Neuron (in vitro differentiated cells): ENCODE data around the gene NQO2.
"Not testable (repeated sequence)": the region's sequence is repeated elsewhere in the genome, so short reads cannot be mapped to it uniquely, and the experiment has no call there.

Experiments used
- H2AFZ ChIP-seq: one replicate; pipeline ENCODE4 v1.6.1; 2013; ENCODE audit warnings: low read depth, mild to moderate bottlenecking, inconsistent platforms, low read length, moderate library complexity
- H3K27me3 ChIP-seq: one replicate; pipeline ENCODE4 v1.6.1; 2013; ENCODE audit warnings: low read length; ENCODE audit not compliant: insufficient read depth
- H3K36me3 ChIP-seq: one replicate; pipeline ENCODE4 v1.6.1; 2013; ENCODE audit warnings: low read length; ENCODE audit not compliant: insufficient read depth
- H3K4me1 ChIP-seq: one replicate; pipeline ENCODE4 v1.6.1; 2013; ENCODE audit warnings: low read length; ENCODE audit not compliant: insufficient read depth
- H3K4me3 ChIP-seq: 2 replicates; pipeline ENCODE4 v1.5.1; 2013; ENCODE audit warnings: mild to moderate bottlenecking, low read length, moderate library complexity
- H3K9me3 ChIP-seq: one replicate; pipeline ENCODE4 v1.6.1; 2013; ENCODE audit warnings: low read length

The NQO2 gene

GRCh38 chr6:3017304-3017703 is 17.6 kb downstream of the NQO2 start:
- H3K36me3 ChIP-seq, result peaks cover 23% of the 10 kb centered on the region
- H2AFZ ChIP-seq, result no peak overlapping the region
- H3K4me3 ChIP-seq, result no peak overlapping the region
- H3K4me1 ChIP-seq, result no peaks in the 10 kb centered on the region
- H3K27me3 ChIP-seq, result no peaks in the 10 kb centered on the region
- H3K9me3 ChIP-seq, result peaks cover 6% of the 10 kb centered on the region

GRCh38 chr6:3019065-3019464 is 19.4 kb downstream of the NQO2 start:
- no peak overlapping the region for H3K4me3 ChIP-seq
- H3K27me3 ChIP-seq, result no peaks in the 10 kb centered on the region
- H2AFZ ChIP-seq, result no peak overlapping the region
- no peaks in the 10 kb centered on the region for H3K4me1 ChIP-seq
- H3K36me3 ChIP-seq, result peaks cover 14% of the 10 kb centered on the region
- no peaks in the 10 kb centered on the region for H3K9me3 ChIP-seq

- Histone ChIP-seq H3K4me3 (no peak overlapping the region), H3K27me3 (no peaks in the 10 kb centered on the region), H2AFZ (no peak overlapping the region), H3K9me3 (no peaks in the 10 kb centered on the region), H3K4me1 (no peaks in the 10 kb centered on the region), H3K36me3 (peaks cover 11% of the 10 kb centered on the region)
Measured at GRCh38 chr6:3019749-3020320, 20.1 kb downstream of the NQO2 start.

- not testable (repeated sequence) for H3K4me3 ChIP-seq, H3K36me3 ChIP-seq, H3K9me3 ChIP-seq, H3K4me1 ChIP-seq, H2AFZ ChIP-seq, H3K27me3 ChIP-seq
Measured at GRCh38 chr6:3020976-3021598, 21.4 kb downstream of the NQO2 start.

- Histone ChIP-seq H3K4me3 (no peak overlapping the region), H3K9me3 (no peaks in the 10 kb centered on the region), H3K4me1 (peaks cover 20% of the 10 kb centered on the region), H3K27me3 (no peaks in the 10 kb centered on the region), H2AFZ (no peak overlapping the region), H3K36me3 (peaks cover 8% of the 10 kb centered on the region)
Measured at GRCh38 chr6:3022765-3023662, 23.3 kb downstream of the NQO2 start.

- H2AFZ ChIP-seq, result no peak overlapping the region
- H3K36me3 ChIP-seq, result peaks cover 8% of the 10 kb centered on the region
- no peak overlapping the region for H3K4me3 ChIP-seq
- H3K4me1 ChIP-seq, result peaks cover 20% of the 10 kb centered on the region
- H3K27me3 ChIP-seq, result no peaks in the 10 kb centered on the region
- no peaks in the 10 kb centered on the region for H3K9me3 ChIP-seq
Measured at GRCh38 chr6:3023663-3024483, 24.2 kb downstream of the NQO2 start.

GRCh38 chr6:3026791-3027626 is 27.3 kb downstream of the NQO2 start:
- no peaks in the 10 kb centered on the region for H3K9me3 ChIP-seq
- peaks cover 20% of the 10 kb centered on the region for H3K4me1 ChIP-seq
- H3K4me3 ChIP-seq, result no peak overlapping the region
- H3K36me3 ChIP-seq, result no peaks in the 10 kb centered on the region
- no peak overlapping the region for H2AFZ ChIP-seq
- H3K27me3 ChIP-seq, result peaks cover 7% of the 10 kb centered on the region

GRCh38 chr6:3028156-3028555 is 28.5 kb downstream of the NQO2 start:
- H3K36me3 ChIP-seq, H3K27me3 ChIP-seq, H3K4me3 ChIP-seq, H3K9me3 ChIP-seq, H2AFZ ChIP-seq: not testable (repeated sequence)
- H3K4me1 ChIP-seq, result peaks cover 20% of the 10 kb centered on the region

- H3K4me1 ChIP-seq, result peaks cover 4% of the 10 kb centered on the region
- H3K9me3 ChIP-seq, result peaks cover 9% of the 10 kb centered on the region
- H3K4me3 ChIP-seq, result no peak overlapping the region
- no peaks in the 10 kb centered on the region for H3K36me3 ChIP-seq
- no peak overlapping the region for H2AFZ ChIP-seq
- peaks cover 9% of the 10 kb centered on the region for H3K27me3 ChIP-seq
Measured at GRCh38 chr6:3031857-3032640, 32.4 kb downstream of the NQO2 start.

GRCh38 chr6:3032986-3033385 is 33.3 kb downstream of the NQO2 start:
- Histone ChIP-seq H3K27me3 (peaks cover 9% of the 10 kb centered on the region), H2AFZ (no peak overlapping the region), H3K4me3 (no peak overlapping the region), H3K9me3 (peaks cover 9% of the 10 kb centered on the region), H3K36me3 (no peaks in the 10 kb centered on the region), H3K4me1 (no peaks in the 10 kb centered on the region)

GRCh38 chr6:3033652-3034051 is 34.0 kb downstream of the NQO2 start:
- H3K4me3 ChIP-seq, result no peak overlapping the region
- H3K9me3 ChIP-seq, result peaks cover 9% of the 10 kb centered on the region
- no peaks in the 10 kb centered on the region for H3K36me3 ChIP-seq
- H2AFZ ChIP-seq, result no peak overlapping the region
- H3K27me3 ChIP-seq, result peaks cover 9% of the 10 kb centered on the region
- no peaks in the 10 kb centered on the region for H3K4me1 ChIP-seq

- H3K4me3 ChIP-seq, result no peak overlapping the region
- H3K9me3 ChIP-seq, result peaks cover 9% of the 10 kb centered on the region
- no peak overlapping the region for H2AFZ ChIP-seq
- peaks cover 3% of the 10 kb centered on the region for H3K4me1 ChIP-seq
- no peaks in the 10 kb centered on the region for H3K36me3 ChIP-seq
- H3K27me3 ChIP-seq, result peaks cover 9% of the 10 kb centered on the region
Measured at GRCh38 chr6:3035397-3035796, 35.7 kb downstream of the NQO2 start.
